DOHH2 (cell line): ENCODE data around the gene IFNA1.

Experiments
- H3F3A ChIP-seq: fragments of 200-600 bp; sonication (generic), shearing (Covaris generic); 2 replicates; pipeline ENCODE4 v1.6.0; 2016; ENCODE audit warnings: antibody characterized with exemption, mild to moderate bottlenecking; ENCODE audit not compliant: control insufficient read depth, insufficient read depth
- H3K27ac ChIP-seq: fragments of 200-600 bp; sonication (generic); 2 replicates; pipeline ENCODE4 v1.5.1; 2014; ENCODE audit warnings: low read depth, mild to moderate bottlenecking, low read length, moderate library complexity
- H3K27me3 ChIP-seq: fragments of 200-600 bp; sonication (generic); 2 replicates; pipeline ENCODE4 v1.6.1; 2014; ENCODE audit warnings: mild to moderate bottlenecking, low read length, mixed read lengths; ENCODE audit not compliant: control insufficient read depth
- H3K36me3 ChIP-seq: fragments of 200-600 bp; sonication (generic); 2 replicates; pipeline ENCODE4 v1.6.1; 2014; ENCODE audit warnings: mild to moderate bottlenecking, low read length, moderate library complexity, mixed read lengths; ENCODE audit not compliant: control insufficient read depth
- H3K4me1 ChIP-seq: fragments of 200-600 bp; sonication (generic); 2 replicates; pipeline ENCODE4 v1.6.1; 2014; ENCODE audit warnings: mild to moderate bottlenecking, low read length, mixed read lengths; ENCODE audit not compliant: control insufficient read depth
- H3K4me2 ChIP-seq: fragments of 200-600 bp; sonication (generic); 2 replicates; pipeline ENCODE4 v1.6.0; 2014; ENCODE audit warnings: mild to moderate bottlenecking, low read length, moderate library complexity
- H3K4me3 ChIP-seq: fragments of 200-600 bp; sonication (generic); 2 replicates; pipeline ENCODE4 v1.5.1; 2014; ENCODE audit warnings: mild to moderate bottlenecking, low read length, mixed read lengths
- H3K79me2 ChIP-seq: fragments of 200-600 bp; sonication (generic); 2 replicates; pipeline ENCODE4 v1.6.1; 2014; ENCODE audit warnings: mild to moderate bottlenecking, low read length, mixed read lengths; ENCODE audit not compliant: control insufficient read depth
- H3K9me2 ChIP-seq: fragments of 200-600 bp; sonication (generic); replicated peaks from 2 replicates; pipeline ENCODE4 v1.6.1; 2014; ENCODE audit warnings: mild to moderate bottlenecking, low read length, mixed read lengths; ENCODE audit not compliant: control insufficient read depth
- H3K9me3 ChIP-seq: fragments of 200-600 bp; sonication (generic); 2 replicates; pipeline ENCODE4 v1.6.1; 2014; ENCODE audit warnings: antibody characterized with exemption, low read length, mixed read lengths; ENCODE audit not compliant: control insufficient read depth, insufficient read depth
- H4K20me1 ChIP-seq: fragments of 200-600 bp; sonication (generic); 2 replicates; pipeline ENCODE4 v1.6.0; 2014; ENCODE audit warnings: low read depth, mild to moderate bottlenecking, antibody characterized with exemption, low read length, moderate library complexity; ENCODE audit not compliant: control insufficient read depth, insufficient read depth
- CTCF ChIP-seq: fragments of 200-600 bp; sonication (generic); IDR thresholded peaks from one replicate; pipeline ENCODE4 v1.5.1; 2014; ENCODE audit warnings: antibody characterized with exemption, mild to moderate bottlenecking, low read depth, low read length; ENCODE audit not compliant: poor library complexity, severe bottlenecking
- EZH2phosphoT487 ChIP-seq: fragments of 200-600 bp; sonication (generic); IDR thresholded peaks from 2 replicates; pipeline ENCODE4 v1.6.1; 2017; ENCODE audit warnings: borderline replicate concordance, mild to moderate bottlenecking, antibody characterized with exemption, low read length, moderate library complexity, mixed read lengths

Gene IFNA1

GRCh38 chr9:21450733-21451394 is 10.6 kb downstream of the IFNA1 start:
- H3K27me3 ChIP-seq, result peaks cover 15% of the 10 kb centered on the region
- H3K79me2 ChIP-seq, result no peaks in the 10 kb centered on the region
- H3K4me1 ChIP-seq, result no peaks in the 10 kb centered on the region
- no peaks in the 10 kb centered on the region for H3F3A ChIP-seq
- H3K27ac ChIP-seq, result no peak overlapping the region
- no peaks in the 10 kb centered on the region for H4K20me1 ChIP-seq
- H3K4me2 ChIP-seq, result no peak overlapping the region
- no peaks in the 10 kb centered on the region for H3K9me2 ChIP-seq
- H3K4me3 ChIP-seq, result no peak overlapping the region
- no peaks in the 10 kb centered on the region for H3K9me3 ChIP-seq
- TF ChIP-seq CTCF (no peak), EZH2phosphoT487 (no peak)
- no peaks in the 10 kb centered on the region for H3K36me3 ChIP-seq

GRCh38 chr9:21452681-21453080 is 12.4 kb downstream of the IFNA1 start:
- Histone ChIP-seq H3K9me3 (no peaks in the 10 kb centered on the region), H3K27me3 (peaks cover 11% of the 10 kb centered on the region; the same call in 1 of the 2 replicates), H3K27ac (no peak overlapping the region), H4K20me1 (no peaks in the 10 kb centered on the region), H3K9me2 (no peaks in the 10 kb centered on the region), H3K36me3 (no peaks in the 10 kb centered on the region), H3K4me2 (no peak overlapping the region), H3K4me3 (no peak overlapping the region), H3F3A (no peaks in the 10 kb centered on the region), H3K4me1 (no peaks in the 10 kb centered on the region), H3K79me2 (no peaks in the 10 kb centered on the region)
- TF ChIP-seq EZH2phosphoT487, result no peak
- no peak for TF ChIP-seq CTCF

- Histone ChIP-seq H3K27me3 (peaks cover 7% of the 10 kb centered on the region; the same call in 1 of the 2 replicates), H3K4me1 (no peaks in the 10 kb centered on the region), H3F3A (no peaks in the 10 kb centered on the region), H3K36me3 (no peaks in the 10 kb centered on the region), H3K9me3 (no peaks in the 10 kb centered on the region), H4K20me1 (no peaks in the 10 kb centered on the region), H3K9me2 (no peaks in the 10 kb centered on the region), H3K4me2 (no peak overlapping the region), H3K4me3 (no peak overlapping the region), H3K79me2 (no peaks in the 10 kb centered on the region), H3K27ac (no peak overlapping the region)
- TF ChIP-seq EZH2phosphoT487 (no peak), CTCF (no peak)
Observed at GRCh38 chr9:21454149-21454548, 13.9 kb downstream of the IFNA1 start.
